ENCODE measurements around the gene HCFC1. TPM values are rescaled to one million over a fixed set of nuclear protein-coding genes. Genes with fewer than 3 reads are reported as not detected.

Gene HCFC1
- total and polyA plus RNA-seq, 9 donors, result 13.3 to 62.5 (median 43.2) TPM

DNA sequence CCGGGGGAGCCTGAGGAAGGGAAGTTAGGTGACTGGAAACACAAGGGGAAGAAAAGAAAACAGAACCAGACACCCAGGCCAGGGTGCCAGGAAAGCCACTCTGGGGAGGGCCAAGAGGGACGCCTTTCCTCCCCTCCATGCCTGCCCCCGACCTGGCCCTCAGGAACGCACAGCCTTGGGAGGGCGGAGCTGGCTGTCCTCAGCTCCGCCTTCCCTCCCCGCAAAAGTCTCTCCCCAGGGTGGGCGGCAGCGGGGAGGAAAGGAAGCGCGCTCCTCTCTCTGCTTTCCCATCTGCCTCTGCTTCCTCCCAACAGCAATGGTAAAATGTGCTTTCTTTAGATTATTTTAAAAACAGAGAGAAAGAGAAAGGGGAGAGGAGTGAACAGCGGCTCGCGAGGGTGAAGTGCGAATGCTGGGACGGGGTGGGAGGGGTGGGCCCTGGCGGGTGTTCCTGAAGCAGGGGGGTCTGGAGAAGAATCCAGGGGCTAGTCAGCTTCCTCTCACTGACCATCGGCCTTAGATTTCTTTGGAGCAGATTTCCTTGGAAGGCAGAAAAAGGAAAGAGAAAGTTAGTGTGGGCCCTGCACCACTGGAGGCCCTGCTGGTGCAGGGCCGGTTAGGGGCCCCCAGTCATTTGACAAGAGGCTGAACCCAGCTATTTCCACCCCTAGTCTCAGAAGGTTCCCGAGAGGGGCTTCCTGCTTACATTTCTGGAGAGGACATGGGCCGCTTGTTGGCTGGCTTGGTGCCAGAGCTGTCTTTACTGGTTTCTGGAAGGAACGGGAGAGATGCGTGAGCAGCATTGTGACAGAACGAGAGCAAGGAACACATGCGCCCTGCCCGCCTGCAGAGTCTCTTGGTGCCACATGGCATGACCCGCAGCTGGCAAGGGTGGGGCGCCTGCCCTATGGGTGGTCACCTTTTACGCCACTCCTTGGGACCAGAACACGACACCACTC lies 22.5 kb downstream of the HCFC1 start:
- H3K27ac ChIP-seq, result peak overlapping the region in 1 of 2 donors; percentile 6
- TF ChIP-seq, protein P1, sequence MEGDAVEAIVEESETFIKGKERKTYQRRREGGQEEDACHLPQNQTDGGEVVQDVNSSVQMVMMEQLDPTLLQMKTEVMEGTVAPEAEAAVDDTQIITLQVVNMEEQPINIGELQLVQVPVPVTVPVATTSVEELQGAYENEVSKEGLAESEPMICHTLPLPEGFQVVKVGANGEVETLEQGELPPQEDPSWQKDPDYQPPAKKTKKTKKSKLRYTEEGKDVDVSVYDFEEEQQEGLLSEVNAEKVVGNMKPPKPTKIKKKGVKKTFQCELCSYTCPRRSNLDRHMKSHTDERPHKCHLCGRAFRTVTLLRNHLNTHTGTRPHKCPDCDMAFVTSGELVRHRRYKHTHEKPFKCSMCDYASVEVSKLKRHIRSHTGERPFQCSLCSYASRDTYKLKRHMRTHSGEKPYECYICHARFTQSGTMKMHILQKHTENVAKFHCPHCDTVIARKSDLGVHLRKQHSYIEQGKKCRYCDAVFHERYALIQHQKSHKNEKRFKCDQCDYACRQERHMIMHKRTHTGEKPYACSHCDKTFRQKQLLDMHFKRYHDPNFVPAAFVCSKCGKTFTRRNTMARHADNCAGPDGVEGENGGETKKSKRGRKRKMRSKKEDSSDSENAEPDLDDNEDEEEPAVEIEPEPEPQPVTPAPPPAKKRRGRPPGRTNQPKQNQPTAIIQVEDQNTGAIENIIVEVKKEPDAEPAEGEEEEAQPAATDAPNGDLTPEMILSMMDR (IDR thresholded peaks at IDR 0.05), result no peak
- TF ChIP-seq POLR2A (IDR thresholded peaks at IDR 0.05), result no peak
- TF ChIP-seq EP300 (IDR thresholded peaks at IDR 0.05), result no peak
- H3K4me3 ChIP-seq, result no peak overlapping the region
- H3K9me3 ChIP-seq, result no peaks in the 10 kb centered on the region
- H3K27me3 ChIP-seq, result no peaks in the 10 kb centered on the region
- intact Hi-C loops (cut with DNase I), result loop anchor here in 2 of 4 donors (10.0 kb wide), 2 partner anchors 344 to 984 kb away; no protein-coding TSS in a partner anchor
- WGBS, 3 donors, result 68 to 76% (median 71%) methylated on average over 30 of the region's 30 CpGs
- H3K36me3 ChIP-seq, result no peaks in the 10 kb centered on the region
- peaks cover 4% of the 10 kb centered on the region for H3K4me1 ChIP-seq (ENCODE audit: insufficient read depth)
- DNase-seq, result peak in 1 of 5 donors; percentile 55

DNA sequence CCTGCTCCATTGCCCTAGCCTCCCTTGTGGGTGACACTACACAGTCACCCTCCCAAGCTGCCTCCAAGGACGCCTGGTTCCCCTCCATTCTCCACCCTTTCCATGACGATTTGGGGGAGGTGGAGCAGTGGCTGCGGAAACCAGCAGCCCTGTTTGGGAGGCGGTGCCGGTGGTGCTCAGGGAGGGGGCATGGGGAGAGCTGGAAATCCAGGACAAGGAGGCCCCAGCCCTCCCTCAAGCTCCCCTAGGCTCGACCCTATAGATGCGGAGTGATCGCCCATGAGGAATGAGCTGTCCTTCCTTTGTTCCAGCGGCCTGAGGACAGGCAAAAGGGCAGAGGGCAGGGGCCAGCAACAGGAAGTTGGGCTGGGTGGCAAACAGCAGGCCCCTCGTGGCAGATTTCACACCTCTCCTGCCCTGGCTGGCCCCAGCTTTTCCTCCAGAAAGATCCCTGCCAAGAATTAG lies 23.6 kb downstream of the HCFC1 start:
- Histone ChIP-seq H3K9me3 (no peaks in the 10 kb centered on the region), H3K36me3 (no peaks in the 10 kb centered on the region), H3K27me3 (no peaks in the 10 kb centered on the region), H3K4me1 (ENCODE audit: insufficient read depth) (peaks cover 4% of the 10 kb centered on the region), H3K4me3 (no peak overlapping the region), H3K27ac (no peak overlapping the region)
- no peak for DNase-seq
- TF ChIP-seq EP300 (IDR thresholded peaks at IDR 0.05), result no peak
- TF ChIP-seq POLR2A (IDR thresholded peaks at IDR 0.05), result no peak
- TF ChIP-seq, protein P1 (IDR thresholded peaks at IDR 0.05), result no peak
- intact Hi-C loops (cut with DNase I), result loop anchor here in 2 of 4 donors (10.0 kb wide), 2 partner anchors 343 to 983 kb away; no protein-coding TSS in a partner anchor
- WGBS, 3 donors, result 73 to 76% (median 74%) methylated on average over 10 of the region's 10 CpGs

DNA sequence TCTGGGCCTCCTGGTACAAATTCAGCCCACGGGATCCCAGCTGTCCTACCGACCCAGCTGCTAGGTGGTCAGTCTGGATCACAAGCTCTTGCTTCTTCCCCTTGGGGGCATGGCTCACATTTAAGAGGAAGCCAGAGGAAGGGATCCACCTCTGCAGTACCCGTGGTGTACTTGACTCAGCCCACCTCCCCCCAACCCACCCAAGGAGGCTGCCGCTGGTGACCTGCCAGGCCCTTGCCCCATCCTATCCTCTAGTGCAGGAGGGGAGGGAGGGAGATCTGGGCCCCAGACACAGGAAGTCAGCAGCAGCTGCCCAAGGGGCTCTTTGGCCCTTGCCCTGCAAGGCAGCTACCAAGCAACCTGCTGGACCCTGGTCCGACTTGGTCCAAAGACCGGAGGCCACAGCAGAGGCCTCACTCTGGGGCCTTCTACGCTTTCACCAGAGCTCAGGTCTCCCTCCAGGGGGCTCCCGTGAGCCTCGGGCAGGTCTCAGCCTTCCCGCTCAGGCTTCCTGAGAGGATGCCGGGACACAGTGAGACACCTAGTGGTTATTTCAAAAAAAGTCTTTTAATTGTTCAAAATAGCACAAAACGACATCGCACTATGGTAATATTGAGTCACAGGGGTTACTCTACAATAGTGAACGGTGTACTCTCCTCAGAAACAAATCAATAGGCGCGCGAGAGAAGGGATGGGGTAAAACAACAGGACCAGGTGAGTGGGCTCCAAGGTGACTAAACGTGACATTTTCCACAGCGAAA lies 24.4 kb downstream of the HCFC1 start:
- TF ChIP-seq, protein P1 (IDR thresholded peaks at IDR 0.05), result peak in 2 of 3 donors; percentile 39
- no peak for TF ChIP-seq POLR2A (IDR thresholded peaks at IDR 0.05)
- no peaks in the 10 kb centered on the region for H3K27me3 ChIP-seq
- H3K36me3 ChIP-seq, result no peaks in the 10 kb centered on the region
- peaks cover 4% of the 10 kb centered on the region for H3K4me1 ChIP-seq (ENCODE audit: insufficient read depth)
- H3K9me3 ChIP-seq, result no peaks in the 10 kb centered on the region
- intact Hi-C loops (cut with DNase I), result loop anchor here in 2 of 4 donors (10.0 kb wide), 2 partner anchors 342 to 982 kb away; no protein-coding TSS in a partner anchor
- H3K27ac ChIP-seq, result no peak overlapping the region
- H3K4me3 ChIP-seq, result no peak overlapping the region
- WGBS, 3 donors, result 52 to 65% (median 59%) methylated on average over 19 of the region's 19 CpGs
- DNase-seq, result peak; percentile 45 to 73 (median 57)

Measured in ovary (tissue), 9 donors.